Right atrium auricular region (tissue), 2 donors: ENCODE data around the gene COMMD10. TPM values are rescaled to one million over a fixed set of nuclear protein-coding genes. Genes with fewer than 3 reads are reported as not detected.

Experiments used
- DNase-seq: peaks from one replicate; pipeline ENCODE4 v3.0.0-alpha.2; 2019; ENCODE audit warnings: low spot score
- H3K27ac ChIP-seq, 2 donors: fragments of 200-600 bp; sonication (generic); 1 replicate in 1 of 2; 2 replicates in 1 of 2; pipeline ENCODE4 v1.5.1; 2016 to 2019
- H3K27me3 ChIP-seq, 2 donors: fragments of 200-600 bp; sonication (generic); one replicate each; pipeline versions ENCODE4 v1.5.1 to v1.6.0; 2017 to 2019
- H3K36me3 ChIP-seq: fragments of 200-600 bp; sonication (generic); one replicate; pipeline ENCODE4 v1.5.1; 2016
- H3K4me1 ChIP-seq, 2 donors: fragments of 200-600 bp; sonication (generic); one replicate each; pipeline versions ENCODE4 v1.5.1 to v1.6.0; 2017 to 2019
- H3K4me3 ChIP-seq, 2 donors: fragments of 200-600 bp; sonication (generic); 1 replicate in 1 of 2; 2 replicates in 1 of 2; pipeline ENCODE4 v1.5.1; 2017 to 2019; ENCODE audit warnings: mild to moderate bottlenecking in 1 of 2, moderate library complexity in 1 of 2
- H3K9me3 ChIP-seq, 2 donors: fragments of 200-600 bp; sonication (generic); one replicate each; pipeline ENCODE4 v1.5.1; 2019
- total RNA-seq, 2 donors: library from RNA; depleted of rRNA; stranded (reverse); fragments of >200 nt; gene quantifications; one replicate each; pipeline ENCODE4 v1.1.0, GENCODE V29; 2016
- TF ChIP-seq, protein P1 (sequence below), 2 donors: fragments of 200-600 bp; sonication (generic); IDR thresholded peaks; one replicate each; pipeline ENCODE4 v1.5.1; 2019; ENCODE audit warnings: antibody characterized with exemption in 2 of 2

Gene COMMD10
- 10 to 100 TPM; 20.2 to 43.6 TPM for total RNA-seq

DNA sequence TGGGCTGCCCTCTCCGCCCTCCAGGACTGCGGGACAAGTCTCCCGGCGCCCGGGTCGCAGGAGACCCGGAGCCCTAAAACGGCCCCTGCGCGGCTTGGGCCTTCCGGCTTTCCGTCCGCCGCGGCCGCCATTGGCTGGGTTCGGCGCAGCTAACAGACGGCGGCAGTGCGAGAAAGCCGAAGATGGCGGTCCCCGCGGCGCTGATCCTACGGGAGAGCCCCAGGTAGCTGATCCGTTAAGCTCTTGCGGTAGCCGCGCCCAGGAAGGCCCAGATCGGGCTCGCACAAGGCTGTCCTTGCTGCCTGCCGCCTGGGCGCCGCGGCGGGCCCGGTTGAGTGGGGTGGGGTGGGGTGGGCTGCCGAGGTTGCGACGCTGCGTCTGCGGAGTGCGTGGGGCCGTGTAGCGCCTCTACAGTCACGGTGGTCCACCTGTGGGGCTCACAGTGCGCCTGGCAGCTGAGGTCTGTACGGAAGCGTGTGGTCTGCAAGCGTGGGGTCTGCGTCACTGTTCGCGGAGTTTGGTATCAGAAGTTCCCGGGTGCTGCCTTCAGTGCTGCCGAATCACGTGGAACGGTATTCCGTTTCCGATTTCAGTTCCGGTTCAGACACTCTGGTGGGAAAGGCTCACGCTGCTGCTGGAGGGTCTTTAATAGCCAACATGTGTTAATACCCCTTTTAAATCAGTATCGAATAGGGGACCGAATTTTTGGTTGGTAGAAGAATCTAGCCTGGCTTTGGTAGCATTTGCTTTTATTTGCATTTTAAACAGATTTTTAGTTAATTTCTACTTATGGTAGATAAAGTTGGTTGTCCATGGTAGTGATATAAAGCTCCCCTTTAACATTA, at the start of gene COMMD10:
Gene COMMD10 (plus strand): TSS at position 155 of the 845 bp plus-strand sequence.
- Histone ChIP-seq H3K36me3 (peaks cover 5% of the 10 kb centered on the region), H3K4me3 (peak within 1 kb of the TSS; percentile 95 to 97), H3K27me3 (no peaks in the 10 kb centered on the region), H3K27ac (peak within 1 kb of the TSS; percentile 91 to 97), H3K9me3 (no peaks in the 10 kb centered on the region), H3K4me1 (peaks cover 0 to 15% of the 10 kb centered on the region in 2 donors)
- TF ChIP-seq, protein P1, sequence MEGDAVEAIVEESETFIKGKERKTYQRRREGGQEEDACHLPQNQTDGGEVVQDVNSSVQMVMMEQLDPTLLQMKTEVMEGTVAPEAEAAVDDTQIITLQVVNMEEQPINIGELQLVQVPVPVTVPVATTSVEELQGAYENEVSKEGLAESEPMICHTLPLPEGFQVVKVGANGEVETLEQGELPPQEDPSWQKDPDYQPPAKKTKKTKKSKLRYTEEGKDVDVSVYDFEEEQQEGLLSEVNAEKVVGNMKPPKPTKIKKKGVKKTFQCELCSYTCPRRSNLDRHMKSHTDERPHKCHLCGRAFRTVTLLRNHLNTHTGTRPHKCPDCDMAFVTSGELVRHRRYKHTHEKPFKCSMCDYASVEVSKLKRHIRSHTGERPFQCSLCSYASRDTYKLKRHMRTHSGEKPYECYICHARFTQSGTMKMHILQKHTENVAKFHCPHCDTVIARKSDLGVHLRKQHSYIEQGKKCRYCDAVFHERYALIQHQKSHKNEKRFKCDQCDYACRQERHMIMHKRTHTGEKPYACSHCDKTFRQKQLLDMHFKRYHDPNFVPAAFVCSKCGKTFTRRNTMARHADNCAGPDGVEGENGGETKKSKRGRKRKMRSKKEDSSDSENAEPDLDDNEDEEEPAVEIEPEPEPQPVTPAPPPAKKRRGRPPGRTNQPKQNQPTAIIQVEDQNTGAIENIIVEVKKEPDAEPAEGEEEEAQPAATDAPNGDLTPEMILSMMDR (IDR thresholded peaks at IDR 0.05): no peak
- DNase-seq: peak; percentile 72

DNA sequence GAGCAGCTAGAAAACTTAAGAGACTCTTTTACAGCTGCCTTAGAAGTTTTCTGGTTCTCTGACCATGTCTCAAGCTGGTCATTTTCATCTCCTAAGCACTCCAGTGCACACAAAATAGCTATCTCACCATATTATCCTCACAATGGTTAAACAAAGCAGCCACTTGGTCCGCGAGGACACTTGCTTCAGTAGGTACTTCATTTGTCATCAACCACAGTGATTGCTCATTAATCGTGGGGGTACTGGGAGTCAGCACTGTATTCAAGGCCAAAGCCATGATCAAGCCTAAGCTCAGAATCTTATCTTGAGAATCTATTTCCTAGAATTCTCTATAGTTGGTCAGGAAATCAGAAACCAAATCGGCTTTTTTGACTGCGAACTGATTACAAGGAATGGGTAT, 49.7 kb upstream of the COMMD10 start:
- Histone ChIP-seq H3K27me3 (no peaks in the 10 kb centered on the region), H3K9me3 (no peaks in the 10 kb centered on the region), H3K4me3 (no peak overlapping the region), H3K36me3 (no peaks in the 10 kb centered on the region), H3K4me1 (no peaks in the 10 kb centered on the region), H3K27ac (no peak overlapping the region)
- DNase-seq: no peak
- TF ChIP-seq, protein P1 (IDR thresholded peaks at IDR 0.05): no peak

DNA sequence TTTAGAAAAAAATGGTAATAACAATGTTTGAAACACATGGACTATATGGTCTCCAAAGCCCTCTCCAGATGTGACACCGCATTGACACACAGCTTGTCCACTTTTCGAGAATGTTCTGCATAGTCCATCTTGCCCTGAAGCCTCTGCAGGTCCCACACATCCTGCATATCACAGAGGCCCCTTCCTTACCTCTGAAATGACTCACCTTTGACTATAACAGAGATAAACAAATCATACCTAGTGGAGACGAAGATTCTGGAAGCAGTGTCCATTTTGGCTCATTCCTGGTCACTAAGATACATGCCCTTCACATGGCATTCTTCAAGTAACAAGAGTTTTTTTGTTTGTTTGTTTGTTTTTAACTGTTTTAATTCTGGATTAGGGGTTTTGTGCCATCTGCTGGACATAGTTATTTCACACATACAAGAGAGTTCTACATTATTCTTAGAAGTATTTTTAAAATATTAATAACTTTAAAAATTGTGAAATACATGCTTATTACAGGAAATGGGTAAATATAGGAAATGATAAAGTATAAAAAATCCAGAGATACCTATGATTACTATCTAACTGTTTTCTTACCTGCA, 47.5 kb upstream of the COMMD10 start:
- Histone ChIP-seq H3K36me3 (no peaks in the 10 kb centered on the region), H3K27me3 (no peaks in the 10 kb centered on the region), H3K9me3 (no peaks in the 10 kb centered on the region), H3K27ac (no peak overlapping the region), H3K4me1 (no peaks in the 10 kb centered on the region), H3K4me3 (no peak overlapping the region)
- TF ChIP-seq, protein P1 (IDR thresholded peaks at IDR 0.05): no peak
- DNase-seq: no peak

DNA sequence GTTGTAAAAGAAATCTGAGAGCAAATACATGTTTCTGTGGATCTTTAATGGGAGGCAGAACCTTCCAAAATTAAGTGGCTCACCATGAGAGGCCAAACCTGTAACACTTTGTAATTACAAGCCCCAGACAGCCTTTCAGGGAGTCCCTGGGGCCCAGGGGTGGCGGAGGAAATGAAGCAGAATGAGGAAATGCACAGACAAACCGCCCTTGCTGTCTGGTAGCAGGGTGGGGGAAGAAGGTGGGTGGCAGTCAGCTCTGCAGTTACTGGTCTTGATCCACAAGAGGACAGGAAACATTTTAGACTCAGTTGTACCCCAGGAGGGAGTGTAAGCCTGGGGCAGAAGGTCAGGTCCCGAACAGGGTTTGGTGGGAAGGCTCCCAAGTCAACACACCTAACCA, 46.0 kb upstream of the COMMD10 start:
- Histone ChIP-seq H3K36me3 (no peaks in the 10 kb centered on the region), H3K4me3 (no peak overlapping the region), H3K4me1 (no peaks in the 10 kb centered on the region), H3K27ac (no peak overlapping the region), H3K27me3 (no peaks in the 10 kb centered on the region), H3K9me3 (no peaks in the 10 kb centered on the region)
- TF ChIP-seq, protein P1 (IDR thresholded peaks at IDR 0.05): no peak
- no peak for DNase-seq

DNA sequence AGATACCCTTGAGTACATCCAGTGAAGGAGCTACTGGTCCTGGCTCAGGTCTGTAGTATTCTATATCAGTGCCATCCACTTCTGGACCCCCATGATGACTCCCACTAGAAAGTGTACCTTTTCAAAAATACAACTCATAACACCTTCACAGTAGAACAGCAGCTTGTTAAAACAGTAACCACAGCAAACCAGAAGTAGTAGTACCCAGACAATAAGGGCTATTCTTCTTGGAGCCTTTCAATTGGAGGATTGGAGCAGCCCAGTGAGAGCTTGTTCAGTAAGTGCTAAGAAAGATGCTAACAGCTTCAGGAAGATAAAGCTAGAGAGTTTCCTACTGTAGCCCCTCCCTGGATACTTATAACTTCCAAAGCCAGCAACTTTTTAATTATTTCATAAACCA, 42.5 kb upstream of the COMMD10 start:
- DNase-seq: no peak
- TF ChIP-seq, protein P1 (IDR thresholded peaks at IDR 0.05): no peak
- no peaks in the 10 kb centered on the region for H3K9me3 ChIP-seq
- H3K4me3 ChIP-seq: no peak overlapping the region
- H3K4me1 ChIP-seq: no peaks in the 10 kb centered on the region
- no peaks in the 10 kb centered on the region for H3K27me3 ChIP-seq
- no peaks in the 10 kb centered on the region for H3K36me3 ChIP-seq
- H3K27ac ChIP-seq: no peak overlapping the region
